GM18498 (cell line): ENCODE results near the gene PYDC1.
"Not testable (repeated sequence)": the region's sequence is repeated elsewhere in the genome, so short reads cannot be mapped to it uniquely, and the experiment has no call there.

Experiments
- ATAC-seq: cut with Tn5 transposase; IDR thresholded peaks from one replicate; pipeline ENCODE4 v1.9.1; 2021; ENCODE audit warnings: mild to moderate bottlenecking, moderate library complexity; ENCODE audit not compliant: unreplicated experiment

PYDC1 gene

GRCh38 chr16:31181102-31181830 lies 35.7 kb downstream of the PYDC1 start:
- ATAC-seq, result no peak

GRCh38 chr16:31179747-31180459 lies 37.0 kb downstream of the PYDC1 start, which contains the start of gene FUS:
FUS (plus strand) TSS chr16:31180139; CDS start chr16:31180215, 76 bp downstream.
- ATAC-seq, result peak; percentile 68

- peak; percentile 0 for ATAC-seq
These were observed 37.7 kb downstream of the PYDC1 start for GRCh38 chr16:31179219-31179746.

GRCh38 chr16:31177136-31177535 lies 39.8 kb downstream of the PYDC1 start:
- no peak for ATAC-seq

GRCh38 chr16:31170048-31170447 lies 46.9 kb downstream of the PYDC1 start:
- ATAC-seq, result not testable (repeated sequence)

- no peak for ATAC-seq
These were observed 48.1 kb downstream of the PYDC1 start for GRCh38 chr16:31168848-31169247.

- ATAC-seq, result no peak
These were observed 49.6 kb downstream of the PYDC1 start for GRCh38 chr16:31167315-31167714.
